Stimulated activated CD4-positive, alpha-beta T cell treated with anti-CD3 and anti-CD28 coated beads, Interleukin-2, amount 100 ng/mL, for 48 hours (primary cell): Measurements from ENCODE around the gene MAP3K4.
"Not testable (repeated sequence)": the region's sequence is repeated elsewhere in the genome, so short reads cannot be mapped to it uniquely, and the experiment has no call there.

ENCODE experiments used
- DNase-seq, 2 donors: peaks; one replicate each; pipeline ENCODE4 v3.0.0-alpha.2; 2020

Gene MAP3K4

DNA sequence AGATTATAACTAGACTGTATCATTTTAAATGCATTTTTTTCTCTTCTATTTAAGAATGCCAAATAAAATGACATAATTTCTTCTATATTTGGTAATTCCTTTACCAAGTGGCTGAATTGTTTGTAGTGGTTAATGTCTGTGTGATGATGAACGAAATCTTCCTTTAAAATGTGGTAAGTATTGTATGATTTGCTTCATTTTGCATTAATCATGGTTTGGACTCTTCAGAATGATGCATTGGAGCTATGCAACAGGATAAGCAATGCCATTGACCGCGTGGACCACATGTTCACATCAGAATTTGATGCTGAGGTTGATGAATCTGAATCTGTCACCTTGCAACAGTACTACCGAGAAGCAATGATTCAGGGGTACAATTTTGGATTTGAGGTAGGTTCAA lies 99.6 kb downstream of the MAP3K4 start:
- DNase-seq: no peak

DNA sequence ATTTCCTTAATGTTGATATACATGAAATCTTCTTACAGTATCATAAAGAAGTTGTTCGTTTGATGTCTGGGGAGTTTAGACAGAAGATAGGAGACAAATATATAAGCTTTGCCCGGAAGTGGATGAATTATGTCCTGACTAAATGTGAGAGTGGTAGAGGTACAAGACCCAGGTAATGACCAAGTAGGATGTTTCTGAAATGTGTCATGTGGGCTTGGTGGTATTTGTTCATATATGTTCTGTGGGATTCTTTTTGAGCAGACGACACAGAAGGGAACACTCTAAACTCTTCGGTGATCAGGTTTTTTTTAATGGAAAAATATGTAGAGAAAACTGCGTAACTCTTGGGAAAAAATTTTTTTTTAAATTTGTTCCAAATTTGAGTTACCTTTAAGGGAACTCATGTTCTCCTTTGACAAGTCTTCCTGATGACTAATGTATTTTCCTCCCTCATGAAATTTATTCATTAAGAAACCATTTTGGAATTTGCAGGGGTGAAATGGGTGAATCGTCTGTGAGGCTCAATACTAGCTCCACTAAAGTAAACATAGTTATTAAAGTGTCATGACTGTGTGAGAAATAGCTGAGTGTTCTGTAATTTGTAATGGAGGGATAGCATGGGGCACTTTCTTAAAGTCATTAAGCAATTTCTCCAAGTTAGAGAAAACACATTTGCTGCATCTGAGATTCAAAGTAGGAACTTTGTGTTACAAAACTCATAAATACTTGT lies 100.6 kb downstream of the MAP3K4 start:
- DNase-seq: no peak

DNA sequence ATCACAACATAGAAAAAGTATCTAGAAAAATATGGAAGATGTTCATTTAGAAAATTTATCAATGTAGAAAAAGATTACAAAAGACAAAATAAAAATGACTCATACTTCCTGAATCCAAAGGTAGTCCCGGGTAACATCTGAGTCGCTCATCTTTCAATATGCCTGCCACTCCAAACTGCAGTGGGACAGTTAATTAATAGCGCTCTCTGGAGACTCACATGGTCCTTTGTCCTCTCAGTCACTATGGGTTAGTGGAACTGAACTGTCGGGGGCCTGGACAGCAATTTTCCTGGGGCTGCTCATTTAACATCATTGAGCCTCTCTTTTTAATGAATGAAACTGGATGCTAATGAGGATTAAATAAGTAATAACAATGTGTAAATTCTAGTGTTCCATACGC lies 103.4 kb downstream of the MAP3K4 start:
- DNase-seq: no peak

DNA sequence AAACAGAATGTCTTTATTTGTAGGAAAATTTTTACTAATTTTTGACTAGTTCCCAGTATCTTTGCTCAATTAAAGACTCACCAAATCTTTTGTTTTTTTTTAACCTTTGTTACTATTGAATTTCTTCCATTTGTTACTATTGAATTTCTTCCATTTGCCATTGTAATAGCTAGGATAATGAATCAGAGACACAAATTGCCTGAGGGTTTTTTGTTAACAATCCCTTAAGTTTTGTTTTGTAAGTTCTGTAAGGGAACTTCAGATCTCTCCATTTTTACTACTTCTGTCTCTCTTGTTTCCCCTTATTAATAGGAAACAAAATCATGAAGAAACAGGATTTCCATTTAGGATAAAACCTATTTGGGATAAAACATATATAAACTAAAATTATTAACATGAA lies 104.3 kb downstream of the MAP3K4 start:
- no peak for DNase-seq

DNA sequence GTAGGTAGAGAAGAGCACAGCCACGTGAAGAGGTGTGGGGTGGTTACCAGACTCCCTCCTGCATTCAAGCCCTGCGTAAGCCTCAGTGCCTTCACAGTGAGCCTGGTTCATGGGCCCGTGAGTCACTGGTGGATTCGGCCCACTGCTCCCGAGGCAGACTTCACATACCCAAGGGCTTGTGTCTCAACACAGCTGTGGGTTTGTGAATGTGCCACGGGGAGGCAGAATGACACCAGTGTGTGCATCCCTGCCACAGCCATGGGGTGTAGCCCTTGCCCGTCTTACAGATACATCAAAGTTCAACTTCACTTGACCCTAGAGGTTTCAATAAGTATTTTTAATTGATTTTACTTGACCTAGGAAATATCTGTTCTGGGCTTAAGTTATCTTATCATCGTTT lies 108.5 kb downstream of the MAP3K4 start:
- no peak for DNase-seq

DNA sequence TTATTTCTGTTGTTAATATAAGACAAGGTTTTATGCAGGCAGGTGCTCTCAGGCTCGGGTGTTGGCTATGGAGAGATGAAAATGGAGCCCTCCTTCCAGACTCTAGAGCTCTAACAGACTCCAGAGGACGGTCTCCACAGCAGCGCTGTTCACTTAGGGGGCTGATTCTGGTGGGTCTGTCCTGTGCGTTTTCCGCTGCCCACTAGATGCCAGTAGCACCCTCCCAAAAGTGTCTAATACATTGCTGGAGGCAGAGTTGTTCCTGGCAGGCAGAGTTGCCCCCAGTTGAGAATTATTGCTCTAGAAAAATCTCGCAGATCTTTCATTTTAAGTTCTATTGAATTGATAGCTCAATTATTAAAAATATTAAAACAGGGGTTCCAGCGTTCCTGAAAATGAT lies 109.9 kb downstream of the MAP3K4 start:
- no peak for DNase-seq

DNA sequence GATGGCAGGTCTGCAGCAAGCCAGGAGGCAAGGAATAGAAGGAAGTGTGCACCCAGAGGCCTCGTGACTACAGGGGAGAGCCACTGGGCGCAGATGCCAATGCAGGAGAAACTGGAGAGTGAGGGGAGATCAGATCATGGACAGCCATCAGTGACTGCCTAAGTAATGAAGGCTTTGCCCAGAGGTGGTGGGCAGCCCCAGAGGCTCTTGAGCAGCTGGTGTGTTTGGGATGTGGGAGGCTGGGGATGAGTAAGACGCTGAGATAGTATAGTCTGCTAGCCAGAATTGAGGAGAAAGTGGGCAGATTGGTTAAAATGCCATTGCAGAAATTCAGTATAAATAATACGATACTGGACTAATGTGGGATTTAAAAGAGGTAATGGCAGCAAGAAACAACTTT lies 111.9 kb downstream of the MAP3K4 start:
- no peak for DNase-seq

DNA sequence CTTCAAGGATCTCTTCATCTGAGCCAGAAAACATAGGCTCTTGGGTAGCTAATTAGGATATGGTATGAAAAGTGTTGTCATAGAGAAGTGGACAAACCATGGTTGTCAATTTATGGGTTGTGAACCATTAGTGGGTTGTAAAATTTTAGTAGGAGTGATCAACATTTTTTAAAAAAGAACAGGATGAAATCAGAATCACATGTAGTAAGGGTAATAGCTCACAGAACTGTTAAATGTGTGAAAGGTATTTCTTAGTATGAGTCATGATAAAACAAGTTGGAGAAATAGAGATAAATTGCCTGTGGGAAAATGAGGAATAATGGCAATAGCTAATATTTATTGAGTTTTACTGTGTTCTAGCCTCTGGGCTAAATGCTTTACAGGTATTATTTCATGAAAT lies 113.4 kb downstream of the MAP3K4 start:
- no peak for DNase-seq

DNA sequence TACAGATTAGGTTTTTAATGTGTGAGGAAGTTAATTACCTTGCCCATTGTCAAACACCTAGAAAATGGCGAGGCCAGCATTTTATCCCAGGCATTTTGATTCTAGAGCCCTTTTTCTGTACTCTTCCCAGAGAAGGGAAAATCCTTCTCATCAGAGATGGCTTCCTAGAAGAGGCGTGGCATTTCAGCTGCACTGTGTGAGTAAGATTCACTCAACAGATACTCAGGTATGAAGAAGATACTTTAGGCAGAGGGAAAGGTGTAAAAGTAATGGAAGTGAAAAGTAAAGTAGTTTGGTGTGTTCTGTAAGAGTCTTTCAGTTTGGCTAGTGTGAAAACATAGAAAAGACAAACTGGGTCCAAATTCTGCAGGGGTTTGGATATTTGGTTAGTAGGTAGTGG lies 113.8 kb downstream of the MAP3K4 start:
- DNase-seq: no peak

DNA sequence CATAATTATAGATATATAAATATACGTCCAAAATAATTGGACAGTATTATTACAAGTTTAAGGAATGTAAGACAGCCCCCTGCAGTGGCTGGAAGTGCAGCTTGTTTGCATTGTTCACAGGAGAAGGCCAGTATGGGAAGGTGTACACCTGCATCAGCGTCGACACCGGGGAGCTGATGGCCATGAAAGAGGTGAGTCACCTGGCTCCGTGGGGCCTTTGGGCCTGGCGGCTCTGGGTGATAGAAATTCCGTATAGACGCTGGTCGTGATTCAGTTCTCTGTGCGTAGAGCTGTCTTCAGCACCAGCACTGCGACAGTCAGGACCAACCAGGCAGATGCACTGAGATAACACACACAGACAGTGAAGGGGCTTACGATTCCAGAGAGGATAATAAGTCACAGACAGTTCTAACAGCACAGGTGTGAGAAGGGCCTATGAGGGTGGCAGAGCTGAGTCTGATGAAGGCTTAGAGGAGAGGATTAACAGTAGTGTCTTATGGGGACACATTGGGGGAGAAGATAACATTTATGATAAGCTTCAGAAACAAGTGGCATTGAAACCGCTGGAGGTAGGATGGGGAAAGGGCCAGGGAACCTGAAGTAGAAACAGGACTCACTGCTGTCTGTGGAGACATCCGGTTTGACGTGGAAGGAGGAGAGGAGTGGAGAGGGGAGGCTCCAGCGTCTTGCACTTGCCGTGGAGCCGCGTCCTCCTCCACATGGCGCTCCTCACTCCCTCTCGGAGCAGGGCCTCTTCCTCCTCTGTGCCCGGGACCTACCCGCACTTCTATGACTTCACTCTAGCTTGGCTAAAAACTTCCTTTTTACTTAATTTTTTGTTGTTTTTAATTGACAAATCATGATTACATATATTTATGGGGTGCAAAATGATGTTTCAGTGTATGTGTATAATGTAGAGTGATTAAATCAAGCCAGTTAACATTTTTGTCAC lies 116.5 kb downstream of the MAP3K4 start:
- DNase-seq: no peak

DNA sequence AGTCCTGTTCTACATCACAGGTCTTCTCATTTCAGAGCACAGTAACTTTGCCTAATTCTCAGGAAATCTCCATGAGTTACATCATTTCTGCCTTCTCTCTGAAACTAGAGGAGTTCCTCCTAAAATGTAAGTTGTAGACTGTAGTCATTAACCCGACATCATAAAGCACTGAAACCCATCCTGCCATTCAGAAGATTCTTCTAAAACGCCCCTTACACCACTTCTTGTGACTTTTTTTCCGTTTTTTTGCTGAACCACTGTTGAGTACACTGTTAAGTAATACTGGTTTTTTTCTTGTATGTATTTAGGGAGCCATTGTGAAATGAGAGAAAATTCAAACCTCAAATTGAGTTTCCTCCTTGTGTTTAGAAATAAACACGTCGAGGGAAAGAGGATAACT lies 117.3 kb downstream of the MAP3K4 start:
- no peak for DNase-seq

DNA sequence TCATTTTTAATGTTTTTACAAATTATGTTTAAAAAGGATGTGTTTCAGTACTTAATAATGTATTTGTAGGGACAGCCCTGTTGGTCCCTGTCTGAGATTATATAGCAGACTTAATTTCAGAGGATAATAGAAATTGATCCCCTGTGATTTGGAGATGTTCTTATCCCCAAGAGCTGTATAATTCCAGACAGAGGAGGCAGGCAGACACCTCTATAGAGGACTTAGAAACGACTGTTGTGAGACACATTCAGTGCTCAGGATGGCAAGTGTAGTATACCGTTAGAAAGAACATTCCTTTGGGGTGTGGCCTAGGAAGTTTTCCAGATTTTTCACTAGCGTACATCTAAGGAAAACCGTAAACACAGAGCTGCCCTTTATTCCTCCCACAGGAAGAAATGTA lies 117.8 kb downstream of the MAP3K4 start:
- DNase-seq: no peak

DNA sequence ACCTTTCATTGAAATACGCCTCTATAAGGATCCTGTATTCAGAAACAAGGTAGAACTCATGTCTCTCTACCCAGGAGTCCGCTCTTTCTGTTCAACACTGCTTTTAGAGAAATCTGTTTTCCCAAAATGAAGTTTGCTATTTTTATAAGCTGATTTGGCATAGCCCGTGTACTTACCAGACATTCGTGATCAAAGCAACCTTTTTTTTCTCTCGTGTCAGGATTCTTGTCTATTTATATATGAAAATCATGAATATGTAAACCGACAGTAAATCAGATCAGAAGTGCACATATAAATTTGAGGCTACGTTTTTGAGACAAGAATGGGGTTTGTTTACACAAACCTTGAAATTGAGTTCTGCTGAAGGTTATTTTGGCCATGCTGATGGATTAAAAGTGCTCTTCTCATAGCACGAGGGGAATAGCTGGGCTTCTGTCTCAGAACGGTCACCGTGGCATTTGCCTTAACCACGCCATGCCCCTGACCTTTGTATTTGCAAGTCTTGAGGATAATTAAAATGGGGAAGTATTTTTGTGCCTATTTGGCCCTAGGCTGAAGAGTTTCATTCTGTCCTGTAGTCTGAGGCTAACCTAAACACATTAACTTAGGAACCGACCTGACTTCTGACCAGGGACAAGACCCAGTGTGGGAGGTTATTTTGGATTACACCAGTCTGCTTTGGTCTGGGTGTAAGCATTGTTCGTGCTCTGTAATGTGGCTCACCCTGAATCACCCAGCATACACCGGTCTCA lies 118.6 kb downstream of the MAP3K4 start:
- no peak for DNase-seq

DNA sequence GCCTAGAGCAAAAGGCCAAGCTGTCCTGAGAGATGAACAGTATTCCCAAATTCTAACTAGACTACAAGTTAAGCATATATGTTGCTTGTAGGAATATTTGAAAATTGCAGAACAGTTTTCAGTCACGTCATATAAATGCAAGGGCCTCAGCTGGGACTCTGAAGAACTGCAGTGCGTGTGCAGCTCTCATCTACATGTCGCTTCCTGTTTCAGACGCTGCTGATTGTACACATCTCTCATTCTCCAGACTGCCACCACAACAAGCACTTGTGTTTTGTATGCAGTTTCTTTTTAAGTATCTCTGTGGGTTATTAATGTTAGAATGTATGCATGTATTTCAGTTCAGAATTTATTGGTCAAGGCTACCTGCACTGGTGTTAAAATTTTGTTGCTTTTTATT lies 119.7 kb downstream of the MAP3K4 start:
- no peak for DNase-seq

DNA sequence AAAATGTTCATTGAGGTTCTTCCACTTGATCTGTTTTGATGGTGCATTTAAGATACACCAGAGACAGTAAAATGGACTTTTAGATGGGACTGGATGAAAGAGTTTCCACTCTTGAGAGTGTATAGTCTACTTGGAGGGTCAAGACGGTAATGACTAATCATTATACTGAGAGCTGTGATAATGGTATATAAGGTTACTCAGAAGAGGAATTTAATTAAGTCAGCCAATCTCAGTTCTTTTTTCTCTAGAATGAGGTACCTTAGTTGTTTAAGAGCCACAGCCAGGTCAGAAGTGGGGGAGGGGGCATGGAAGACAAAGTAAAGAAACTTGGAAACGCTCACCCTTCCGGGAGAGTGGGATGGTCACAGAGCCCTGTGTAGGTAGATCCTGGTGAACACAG lies 123.9 kb downstream of the MAP3K4 start:
- DNase-seq: no peak

DNA sequence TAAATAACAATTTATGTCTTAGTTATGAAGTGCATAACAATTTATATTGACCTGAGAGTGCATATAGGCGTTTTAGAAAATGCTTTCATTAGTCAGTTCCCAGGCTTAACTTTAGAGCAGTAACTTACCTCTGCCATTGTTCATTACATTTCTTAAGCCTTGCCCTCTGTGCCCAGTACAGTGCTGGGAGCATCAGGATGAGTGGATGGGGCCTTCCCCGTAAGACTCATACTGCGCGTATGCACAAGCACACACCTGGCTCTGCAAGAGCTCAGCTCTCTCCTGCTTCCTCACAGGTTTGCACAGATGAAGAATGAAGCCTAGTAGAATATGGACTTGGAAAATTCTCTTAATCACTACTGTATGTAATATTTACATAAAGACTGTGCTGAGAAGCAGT lies 125.0 kb downstream of the MAP3K4 start:
- no peak for DNase-seq

DNA sequence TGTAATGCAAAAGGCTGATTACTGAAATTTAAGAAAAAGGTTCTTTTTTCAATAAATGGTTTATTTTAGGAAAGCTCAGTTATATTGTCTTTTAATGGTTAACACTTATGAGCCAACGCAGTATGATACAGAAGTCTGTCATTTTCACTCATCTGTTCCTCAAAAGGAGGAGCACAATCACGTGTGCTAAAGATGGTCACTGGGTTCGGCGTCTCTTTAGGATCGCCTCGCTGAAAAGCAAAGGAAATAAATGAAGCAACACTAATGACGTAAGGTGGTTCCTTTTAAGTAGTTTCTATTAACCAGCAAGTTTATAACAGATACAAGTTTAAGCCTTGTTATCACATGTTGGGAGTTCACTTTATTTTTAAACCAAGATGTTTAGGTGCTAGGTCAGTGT lies 125.7 kb downstream of the MAP3K4 start:
- no peak for DNase-seq

DNA sequence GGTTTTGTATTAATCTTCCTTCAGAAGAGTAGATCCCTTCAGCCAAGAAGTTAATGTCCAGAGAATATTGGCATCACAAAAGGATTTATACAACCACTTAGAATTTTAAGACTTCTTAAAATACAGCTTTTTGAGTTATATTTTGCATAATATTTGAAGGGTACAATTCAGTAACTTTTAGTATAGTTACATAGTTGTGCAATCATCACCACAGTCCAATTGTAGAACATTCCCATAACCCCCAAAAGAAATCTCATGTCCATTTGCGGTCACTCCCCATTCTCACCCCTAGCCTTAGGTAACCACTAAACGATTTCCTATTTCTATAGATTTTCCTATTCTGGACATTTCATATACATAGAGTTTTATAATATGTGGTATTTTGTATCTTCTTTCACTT lies 126.4 kb downstream of the MAP3K4 start:
- no peak for DNase-seq

DNA sequence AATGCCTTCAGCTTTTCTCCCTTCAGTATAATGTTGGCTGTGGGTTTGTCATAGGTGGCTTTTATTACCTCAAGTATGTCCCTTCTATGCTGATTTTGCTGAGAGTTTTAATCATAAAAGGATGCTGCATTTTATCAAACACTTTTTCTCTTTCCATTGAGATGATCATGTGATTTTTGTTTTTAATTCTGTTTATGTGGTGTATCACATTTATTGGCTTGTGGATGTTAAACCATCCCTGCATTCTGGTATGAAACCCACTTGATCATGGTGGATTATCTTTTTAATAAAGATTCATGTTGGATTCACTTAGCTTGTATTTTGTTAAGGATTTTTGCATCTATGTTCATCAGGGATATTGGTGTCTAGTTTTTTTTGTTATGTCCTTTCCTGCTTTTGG lies 131.8 kb downstream of the MAP3K4 start:
- not testable (repeated sequence) for DNase-seq

DNA sequence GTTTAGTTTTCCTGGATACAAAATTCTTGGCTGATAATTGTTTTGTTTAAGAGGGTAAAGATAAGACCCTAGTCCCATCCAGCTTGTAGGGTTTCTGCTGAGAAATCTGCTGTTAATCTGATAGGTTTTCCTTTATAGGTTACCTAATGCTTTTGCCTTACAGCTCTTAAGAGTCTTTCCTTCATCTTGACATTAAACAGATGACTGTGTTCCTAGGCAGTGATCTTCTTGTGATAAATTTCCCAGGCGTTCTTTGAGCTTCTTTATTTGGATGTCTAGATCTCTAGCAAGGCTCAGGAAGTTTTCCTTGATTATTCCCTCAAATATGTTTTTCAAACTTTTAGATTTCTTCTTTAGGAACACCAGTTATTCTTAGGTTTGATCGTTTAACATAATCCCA lies 134.0 kb downstream of the MAP3K4 start:
- DNase-seq: no peak

DNA sequence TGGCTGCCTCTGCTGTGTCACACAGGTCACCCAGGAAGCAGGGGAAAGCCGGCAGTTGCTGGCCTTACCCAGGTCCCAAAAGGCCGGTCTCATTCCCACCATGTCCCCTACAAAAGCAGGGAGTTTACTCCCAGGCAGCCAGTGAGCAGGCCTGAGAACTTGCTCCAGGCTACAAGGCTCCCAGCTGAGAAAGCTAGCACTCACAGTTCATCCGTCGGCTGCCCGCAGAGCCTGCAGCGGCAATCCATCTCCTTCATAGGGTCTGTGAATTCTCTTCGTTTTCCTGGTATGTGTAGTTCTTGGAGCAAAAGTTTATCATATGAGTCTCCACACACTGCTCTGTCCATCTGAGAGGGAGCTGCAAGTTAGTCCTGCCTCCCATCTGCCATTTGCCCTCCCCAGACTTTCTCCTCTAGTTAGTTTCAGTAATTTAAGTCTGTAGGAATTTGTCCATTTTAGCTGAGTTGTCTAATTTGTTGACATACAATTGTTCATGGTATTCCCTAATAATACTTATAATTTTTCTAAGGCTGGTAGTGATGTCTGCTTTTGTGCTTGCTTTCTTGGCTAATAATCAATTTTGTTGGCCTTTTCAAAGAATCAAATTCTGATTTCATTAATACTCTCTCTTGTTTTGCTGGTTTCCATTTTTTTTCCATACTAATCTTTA lies 135.6 kb downstream of the MAP3K4 start:
- no peak for DNase-seq

DNA sequence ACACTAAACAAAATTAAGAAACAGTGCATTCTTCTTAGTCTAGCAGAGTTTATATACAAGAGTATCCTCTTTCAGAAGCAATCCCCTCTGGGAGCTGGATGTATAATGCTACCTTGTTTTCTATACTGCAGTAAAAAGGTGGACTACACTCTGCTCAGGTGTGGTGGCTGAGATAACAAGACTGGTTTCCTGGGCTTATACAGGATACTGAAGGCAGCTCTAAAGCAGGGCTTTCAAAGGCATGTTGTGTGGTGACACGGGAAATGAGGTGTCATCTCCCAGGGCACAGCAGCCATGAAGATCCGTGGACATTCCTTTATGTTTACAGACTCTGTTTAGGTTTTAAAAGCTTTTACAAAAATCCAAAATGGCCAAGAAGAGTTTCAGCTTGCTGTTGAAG lies 136.7 kb downstream of the MAP3K4 start:
- no peak for DNase-seq

DNA sequence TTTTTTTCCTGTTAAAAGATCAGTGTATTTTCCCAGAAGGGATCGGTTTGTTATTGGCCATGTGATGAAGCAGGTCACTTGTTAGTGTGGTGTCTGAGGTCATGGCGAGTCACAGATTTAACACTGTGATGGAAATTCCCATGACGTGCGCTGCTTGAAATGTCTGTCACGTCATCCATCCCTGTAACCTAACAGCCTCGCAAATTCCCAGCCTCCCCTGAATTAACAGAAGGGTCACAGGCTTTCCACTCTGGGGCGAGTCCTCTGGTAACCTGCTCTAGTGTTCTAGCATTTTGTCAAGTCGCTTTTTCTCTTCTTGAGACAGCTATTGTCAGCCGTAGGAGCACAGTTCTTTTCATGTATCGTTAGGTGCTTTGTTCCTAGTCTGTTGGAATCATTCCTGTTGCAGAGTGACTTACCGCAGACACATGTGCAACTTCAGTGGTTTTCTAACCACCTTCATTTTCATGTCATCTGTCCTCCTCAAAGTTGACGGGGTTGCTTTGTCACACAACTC lies 137.2 kb downstream of the MAP3K4 start:
- DNase-seq: peak; percentile 26 to 43
